T-helper 2 cell (primary cell): Measurements from ENCODE around the gene AIP.
A peak's percentile ranks its signal among the peaks of the same experiment; 100 is the strongest.
"Not testable (repeated sequence)": the region's sequence is repeated elsewhere in the genome, so short reads cannot be mapped to it uniquely, and the experiment has no call there.

Experiments
- DNase-seq, 5 experiments: peaks; one replicate each; pipeline versions ENCODE4 v3.0.0 to v3.0.0-alpha.2; 2012 to 2022

AIP gene

DNA sequence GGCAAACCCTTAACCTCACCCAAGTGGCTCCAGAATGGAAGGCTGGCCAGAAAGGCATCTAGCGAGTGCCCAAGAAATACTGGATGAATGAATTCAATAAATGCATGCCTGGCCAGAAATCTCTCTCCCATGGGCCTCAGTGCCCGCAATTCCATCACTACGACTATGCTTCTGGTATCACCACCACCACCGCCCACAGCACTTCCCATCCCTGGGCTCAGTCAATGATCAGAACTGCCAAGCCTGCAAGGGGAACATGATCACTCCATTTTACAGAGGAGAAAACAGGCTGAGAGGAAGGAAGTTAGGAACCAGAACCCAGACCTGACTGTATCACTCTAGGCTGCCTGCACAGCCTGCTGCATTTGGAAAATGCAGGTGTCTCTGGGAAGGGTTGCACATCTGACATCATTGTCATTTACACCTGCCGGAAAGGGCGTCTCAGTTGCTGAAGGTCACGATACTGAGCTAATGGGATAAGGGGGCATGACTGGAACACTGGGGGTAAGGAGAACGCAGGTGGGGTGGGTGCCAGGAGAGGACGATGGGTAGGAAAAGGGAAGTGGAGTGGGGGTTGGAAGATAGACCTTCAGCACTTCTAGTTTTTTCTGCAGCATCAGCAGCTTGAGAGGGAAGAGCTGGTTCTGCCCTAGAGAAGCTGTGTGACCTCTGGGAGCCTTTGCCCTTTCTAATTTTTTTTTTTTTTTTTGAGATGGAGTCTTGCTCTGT, 33.5 kb upstream of the AIP start:
- no peak for DNase-seq

DNA sequence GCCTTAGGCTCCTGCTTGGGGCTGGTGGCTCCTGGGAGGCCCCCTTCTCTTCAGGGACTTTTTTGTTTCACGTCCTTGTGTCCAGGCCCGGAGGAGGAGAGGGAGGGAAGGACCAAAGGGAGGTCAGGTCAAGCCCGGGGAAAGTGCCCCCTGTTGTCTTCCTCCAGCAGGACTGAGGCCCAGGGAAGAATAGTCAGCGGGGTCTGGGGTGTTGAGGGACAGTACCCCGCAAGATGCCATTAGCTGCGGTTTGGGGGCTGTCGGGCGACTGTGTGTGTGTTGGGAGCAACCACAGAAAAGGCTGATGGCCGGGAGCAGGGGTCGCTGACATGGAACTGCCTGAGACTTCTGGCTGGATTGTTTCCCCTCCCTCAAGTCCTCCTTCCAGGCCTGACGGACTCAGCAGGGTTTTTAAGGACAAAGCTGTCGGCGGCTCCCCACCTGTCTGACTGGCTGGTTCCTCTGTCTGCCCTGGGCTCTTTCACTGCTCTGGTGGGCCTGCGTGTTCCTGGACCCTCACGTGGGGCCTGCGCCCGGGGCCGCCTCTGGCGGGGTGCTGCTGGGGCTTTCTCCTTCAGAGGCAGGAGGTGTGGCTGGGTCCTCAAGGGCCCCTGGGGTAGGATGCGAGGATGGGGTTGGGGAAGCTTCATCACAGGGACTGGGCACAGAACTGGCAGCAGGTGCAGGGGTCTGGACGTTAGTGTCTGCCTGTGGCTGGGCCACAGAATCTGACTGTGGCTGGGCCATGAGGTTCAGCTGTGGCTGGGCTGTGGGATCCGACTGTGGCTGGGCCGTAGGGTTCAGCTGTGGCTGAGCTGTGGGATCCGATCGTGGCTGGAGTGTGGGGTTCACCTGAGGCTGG, 31.8 kb upstream of the AIP start:
- no peak for DNase-seq

GRCh38 chr11:67451658-67451976, 31.2 kb upstream of the AIP start:
- DNase-seq = no peak

DNA sequence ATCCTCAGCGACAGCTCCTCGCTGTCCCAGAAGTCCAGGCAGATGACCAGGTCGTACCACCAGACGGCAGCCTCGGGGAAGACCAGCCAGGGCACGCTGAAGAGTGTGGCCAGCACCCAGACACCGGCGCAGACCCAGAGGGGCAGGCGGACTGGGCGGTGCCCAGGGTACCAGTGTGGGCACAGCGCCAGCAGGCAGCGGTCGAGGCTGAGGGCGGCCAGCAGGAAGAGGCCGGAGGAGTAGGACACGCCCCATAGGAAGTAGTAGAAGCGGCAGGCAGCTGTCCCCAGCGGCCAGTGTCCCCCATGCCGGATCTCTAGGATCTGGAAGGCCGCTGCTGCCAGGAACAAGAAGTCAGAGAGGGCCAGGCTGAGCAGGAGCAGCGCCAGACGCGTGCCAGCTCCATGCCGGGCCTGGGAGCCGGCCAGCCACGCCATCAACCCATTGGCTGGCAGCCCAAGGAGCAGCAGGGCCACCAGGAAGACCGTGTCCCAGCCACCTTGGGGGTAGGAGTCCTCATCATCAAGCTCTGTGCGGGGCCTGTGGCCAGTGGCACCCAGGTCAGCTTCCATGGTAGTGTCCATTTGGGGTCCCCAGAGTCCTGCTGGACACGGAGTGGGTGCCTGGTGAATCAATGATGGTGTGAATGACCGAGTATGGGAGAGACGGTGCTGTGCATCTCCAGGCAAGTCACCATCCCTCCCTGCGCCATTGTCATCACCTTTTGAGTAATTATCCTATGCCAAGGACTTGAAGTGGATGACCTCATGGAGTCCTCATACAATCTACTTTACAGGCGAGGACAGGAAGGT, 30.5 kb upstream of the AIP start, which contains the start of gene GPR152:
TSS of gene GPR152 (minus strand) at position 589 of the 812 bp plus-strand sequence. CDS start at position 584, 5 bp downstream.
- DNase-seq = no peak

DNA sequence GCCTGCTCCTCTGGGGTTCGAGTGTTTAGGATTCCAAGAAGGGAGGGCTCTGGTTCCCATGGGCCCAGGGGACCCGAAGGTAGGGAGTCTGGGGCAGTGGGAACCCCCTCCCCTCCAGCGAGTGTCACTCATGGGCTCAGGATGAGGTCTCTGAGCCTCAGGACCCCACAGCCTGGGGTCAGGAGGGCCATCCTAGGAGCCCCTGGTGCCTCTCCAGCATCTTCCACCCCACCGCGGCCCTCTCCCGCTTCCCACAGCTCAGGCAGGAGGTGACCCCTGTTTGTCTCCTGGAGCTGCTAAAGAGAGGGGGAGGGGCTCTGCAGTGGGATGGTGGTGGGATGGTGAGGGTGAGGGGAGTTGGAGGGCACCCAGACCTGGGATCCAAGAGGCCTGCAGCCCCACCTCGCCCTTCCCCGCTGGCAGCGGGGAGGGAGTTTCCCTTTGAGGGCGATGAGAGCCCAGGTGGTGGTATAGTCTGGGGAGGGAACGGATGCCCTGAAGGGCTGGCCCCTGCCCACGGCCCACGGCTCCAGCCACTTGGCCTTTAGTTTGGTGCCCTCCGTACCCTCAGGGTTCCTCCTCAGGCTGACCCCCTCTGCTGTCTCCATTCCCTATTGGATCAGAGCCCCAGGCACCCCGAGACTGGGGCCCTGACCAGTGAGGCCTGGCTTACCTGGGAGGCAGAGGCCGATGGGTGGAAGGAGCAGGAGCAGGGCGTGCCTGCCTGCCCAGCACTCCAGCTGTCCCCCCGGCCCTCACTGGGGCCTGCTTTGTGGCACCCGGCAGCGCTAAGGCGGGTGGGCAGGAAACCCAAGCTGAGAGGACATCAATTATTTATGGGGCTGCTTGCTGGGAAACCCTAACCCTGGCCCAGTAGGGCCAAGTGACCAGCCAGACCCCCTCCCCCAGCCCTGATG, 28.8 kb upstream of the AIP start:
- no peak for DNase-seq

DNA sequence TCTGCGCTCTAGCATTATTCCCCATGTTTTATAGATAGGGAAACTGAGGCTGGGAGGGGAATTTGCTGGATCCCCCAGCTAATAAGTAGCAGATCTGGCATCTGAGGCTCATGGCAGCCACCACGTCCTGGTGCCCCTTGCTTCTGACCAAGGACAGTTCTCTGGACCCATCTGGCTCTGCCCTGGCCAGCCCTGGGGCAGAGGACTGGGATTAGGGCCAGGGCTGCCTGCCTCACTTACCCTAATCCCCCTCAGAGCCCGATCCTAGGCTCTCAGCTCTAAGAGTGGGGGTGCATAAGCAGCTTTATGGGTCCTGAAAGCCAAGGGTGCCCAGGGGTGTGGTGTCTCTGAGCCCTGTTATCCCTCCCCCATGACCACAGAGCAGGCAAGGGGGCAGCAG, 27.8 kb upstream of the AIP start, which contains the start of gene CABP4:
TSS of gene CABP4 (plus strand) at position 301 of the 400 bp plus-strand sequence. CDS start at position 371, 70 bp downstream.
- DNase-seq = no peak

DNA sequence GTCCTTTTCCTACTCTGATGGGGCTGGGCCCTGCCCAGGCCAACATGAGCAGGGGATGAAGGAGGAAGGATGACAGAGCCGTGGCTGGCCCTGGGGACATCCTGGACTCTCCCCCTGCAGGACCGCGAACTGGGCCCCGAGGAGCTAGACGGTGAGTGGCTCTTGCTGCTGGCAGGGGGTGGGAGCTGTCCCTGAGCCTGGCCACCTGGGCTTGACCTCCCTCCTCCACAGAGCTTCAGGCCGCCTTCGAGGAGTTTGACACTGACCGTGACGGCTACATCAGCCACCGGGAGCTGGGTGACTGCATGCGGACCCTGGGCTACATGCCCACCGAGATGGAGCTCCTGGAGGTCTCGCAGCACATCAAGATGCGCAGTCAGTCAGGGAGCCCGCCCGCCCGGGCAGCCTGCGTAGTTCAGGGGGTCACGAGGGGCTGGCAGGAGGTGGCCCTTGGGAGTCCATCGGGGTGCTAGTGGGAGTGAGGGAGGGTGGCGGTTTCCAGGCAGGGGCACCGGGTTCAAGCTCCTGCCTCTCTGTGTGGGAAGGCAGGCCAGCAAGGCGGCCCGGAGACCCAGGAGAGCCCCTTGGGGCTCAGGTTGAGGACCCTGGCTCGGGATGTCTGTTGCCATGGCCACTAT, 26.6 kb upstream of the AIP start:
- no peak for DNase-seq

DNA sequence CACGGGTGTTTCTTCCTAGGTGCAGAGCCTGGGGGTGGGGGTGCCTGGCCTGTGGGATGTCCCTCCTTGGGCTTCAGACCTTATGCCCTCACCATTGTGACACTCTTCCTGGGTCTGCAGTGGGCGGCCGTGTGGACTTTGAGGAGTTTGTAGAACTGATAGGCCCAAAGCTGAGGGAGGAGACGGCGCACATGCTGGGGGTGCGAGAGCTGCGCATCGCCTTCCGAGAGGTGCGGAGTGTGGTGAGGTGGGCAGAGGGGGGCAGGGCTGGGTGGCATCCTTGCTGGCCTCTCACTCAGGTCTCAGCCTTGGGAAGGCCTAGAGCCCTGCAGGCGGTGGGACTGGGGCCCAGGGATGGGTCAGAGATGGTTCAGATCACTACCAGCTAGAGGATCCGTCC, 25.4 kb upstream of the AIP start:
- DNase-seq = no peak

DNA sequence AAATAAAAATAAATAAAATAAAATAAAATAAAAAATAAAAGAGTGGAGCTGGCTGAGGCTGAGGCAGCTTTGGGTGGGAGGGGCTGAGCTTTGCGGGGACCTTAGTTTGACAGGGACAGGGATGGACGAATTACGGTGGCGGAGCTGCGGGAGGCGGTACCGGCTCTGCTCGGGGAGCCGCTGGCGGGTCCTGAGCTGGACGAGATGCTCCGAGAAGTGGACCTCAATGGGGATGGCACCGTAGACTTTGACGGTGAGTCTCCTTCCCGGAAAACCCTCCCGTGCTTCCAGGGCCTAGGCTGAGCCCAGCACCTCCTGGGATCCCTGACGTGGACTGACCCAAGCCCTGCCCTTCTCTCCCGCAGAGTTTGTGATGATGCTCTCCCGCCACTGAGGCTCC, 24.6 kb upstream of the AIP start:
- DNase-seq = no peak

DNA sequence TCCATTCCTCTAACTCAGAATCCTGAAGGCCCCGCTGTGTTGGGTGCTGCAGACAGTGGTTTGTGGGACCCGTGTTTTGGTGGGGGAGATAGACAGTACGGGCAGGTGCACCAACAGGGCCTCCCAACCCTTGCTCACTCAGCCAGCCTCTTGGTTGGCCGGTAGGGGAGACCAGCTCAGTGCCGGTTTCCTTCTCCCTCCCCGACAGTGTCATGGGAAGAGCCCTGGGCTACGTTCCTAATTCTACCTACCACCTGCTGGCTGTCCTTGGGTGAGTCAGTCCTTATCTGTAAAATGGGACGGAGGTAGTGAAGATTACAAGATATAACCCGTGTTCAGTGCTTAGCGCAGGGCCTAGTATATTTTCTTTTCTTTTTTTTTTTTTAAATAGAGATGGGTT, 19.6 kb upstream of the AIP start:
- no peak for DNase-seq

DNA sequence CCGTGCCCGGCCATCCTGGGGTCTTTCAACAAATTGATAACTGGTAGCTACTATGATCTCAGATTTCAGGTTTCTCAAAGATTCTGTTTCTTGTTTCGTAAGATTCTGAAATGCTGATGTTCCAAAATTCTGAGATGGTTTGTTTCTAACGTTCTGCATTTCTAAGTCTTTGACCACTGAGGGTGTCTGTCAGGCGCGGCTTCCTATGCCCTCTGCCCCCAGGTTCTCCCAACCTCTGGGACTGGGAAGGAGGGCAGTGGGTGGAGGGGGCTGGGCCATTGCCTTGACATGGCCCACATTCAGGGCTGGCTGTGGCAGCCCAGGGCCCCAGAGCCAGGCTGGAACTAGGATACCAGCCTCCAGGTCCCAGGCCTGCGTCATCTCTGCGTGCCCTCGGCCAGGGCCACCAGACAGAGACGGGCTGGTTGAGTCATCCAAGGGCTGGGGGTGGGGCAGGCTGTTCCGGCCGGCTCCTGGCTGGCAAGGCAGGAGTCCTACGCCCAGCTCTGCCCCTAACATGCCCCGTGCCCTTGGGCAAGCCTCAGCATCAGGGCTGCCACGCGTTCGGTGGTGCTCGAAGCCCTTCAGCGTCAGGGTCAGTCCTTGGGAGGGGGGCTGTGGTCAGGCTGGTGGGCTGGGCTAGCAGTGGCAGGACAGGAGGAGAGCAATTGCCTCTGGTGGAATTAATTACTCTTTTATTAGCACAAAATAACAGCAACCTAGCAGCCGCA, 19.0 kb upstream of the AIP start:
- no peak for DNase-seq

GRCh38 chr11:67464411-67465188, 18.2 kb upstream of the AIP start:
- DNase-seq = peak; percentile 84 to 96 (median 90)

DNA sequence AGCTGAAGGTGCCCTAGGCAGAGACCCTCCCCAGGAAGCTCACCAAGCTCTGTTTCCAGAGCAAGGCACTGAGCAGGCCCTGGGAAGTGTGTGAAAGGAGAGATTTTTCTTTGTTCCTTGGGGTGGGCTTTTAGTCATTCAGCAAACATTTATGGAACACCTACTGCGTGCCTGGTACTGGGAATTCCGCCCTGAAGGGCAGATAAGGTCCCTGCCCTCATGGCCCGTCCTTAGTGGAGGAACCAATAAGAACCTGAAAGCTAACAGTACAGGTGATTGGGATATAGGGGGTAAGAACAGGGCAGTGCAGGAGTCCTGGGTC, 17.7 kb upstream of the AIP start:
- no peak for DNase-seq

- not testable (repeated sequence) for DNase-seq
Observed at GRCh38 chr11:67465530-67465929, 17.3 kb upstream of the AIP start.

- DNase-seq = no peak
Observed at GRCh38 chr11:67466367-67466766, 16.5 kb upstream of the AIP start.

DNA sequence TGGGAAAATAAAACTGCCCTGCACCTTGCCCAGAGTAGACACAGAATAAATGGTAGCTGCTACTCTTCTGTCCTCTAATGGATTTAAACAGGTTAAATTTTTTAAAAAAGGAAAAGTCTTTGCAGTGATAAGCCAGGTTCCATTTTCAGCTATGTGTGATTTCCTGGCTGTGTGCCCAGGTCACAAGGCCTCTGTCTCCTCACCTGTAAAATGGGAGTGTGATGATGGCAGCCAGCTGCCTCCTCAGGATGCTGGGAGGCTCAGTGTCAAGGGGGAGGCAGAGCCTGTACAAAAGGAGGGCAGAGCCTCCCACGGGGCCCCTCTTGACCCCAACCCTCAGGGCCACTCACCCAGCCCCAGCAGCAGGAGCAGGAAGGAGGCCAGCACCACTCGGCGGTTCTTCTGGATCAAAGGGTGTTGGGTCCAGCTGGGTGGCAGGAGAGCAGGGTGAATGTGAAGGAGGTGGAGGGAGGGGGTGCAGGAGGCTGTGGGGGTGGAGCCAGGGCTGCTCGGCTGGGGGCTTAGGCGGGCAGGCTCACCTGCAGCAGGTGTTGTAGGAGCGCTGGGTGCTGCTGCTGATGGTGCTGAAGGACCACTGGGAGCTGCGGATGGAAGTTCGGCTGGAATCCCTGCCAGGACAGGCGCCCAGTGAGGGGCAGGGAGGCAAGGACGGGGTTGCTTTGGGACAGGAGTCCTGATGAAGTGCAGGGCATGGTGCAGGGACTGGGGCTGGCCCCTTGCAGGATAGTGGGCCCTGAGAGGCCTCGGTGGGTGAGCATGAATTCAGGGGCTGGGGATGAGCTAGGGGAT, 15.7 kb upstream of the AIP start:
- no peak for DNase-seq

DNA sequence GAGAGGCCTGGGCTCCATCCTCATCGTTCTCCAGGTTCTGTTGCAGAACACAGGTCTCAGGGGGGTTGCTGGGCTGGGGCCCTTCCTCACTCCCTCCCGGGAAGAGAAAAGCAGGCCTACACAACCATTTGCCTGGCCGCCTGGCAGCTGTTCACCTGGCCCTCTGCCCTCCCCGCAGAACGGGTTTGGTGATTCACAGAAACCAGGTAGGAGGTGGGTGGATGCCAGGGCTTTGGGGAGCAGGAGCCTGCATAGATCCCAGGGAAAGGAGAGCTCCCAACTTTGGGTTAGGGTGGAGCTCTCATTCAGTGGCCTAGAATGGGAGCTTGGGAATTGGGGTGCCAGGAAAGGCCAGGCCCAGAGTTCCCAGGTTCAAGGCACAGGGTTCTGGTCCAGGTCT, 14.8 kb upstream of the AIP start:
- no peak for DNase-seq

GRCh38 chr11:67468456-67468758, 14.4 kb upstream of the AIP start:
- no peak for DNase-seq

DNA sequence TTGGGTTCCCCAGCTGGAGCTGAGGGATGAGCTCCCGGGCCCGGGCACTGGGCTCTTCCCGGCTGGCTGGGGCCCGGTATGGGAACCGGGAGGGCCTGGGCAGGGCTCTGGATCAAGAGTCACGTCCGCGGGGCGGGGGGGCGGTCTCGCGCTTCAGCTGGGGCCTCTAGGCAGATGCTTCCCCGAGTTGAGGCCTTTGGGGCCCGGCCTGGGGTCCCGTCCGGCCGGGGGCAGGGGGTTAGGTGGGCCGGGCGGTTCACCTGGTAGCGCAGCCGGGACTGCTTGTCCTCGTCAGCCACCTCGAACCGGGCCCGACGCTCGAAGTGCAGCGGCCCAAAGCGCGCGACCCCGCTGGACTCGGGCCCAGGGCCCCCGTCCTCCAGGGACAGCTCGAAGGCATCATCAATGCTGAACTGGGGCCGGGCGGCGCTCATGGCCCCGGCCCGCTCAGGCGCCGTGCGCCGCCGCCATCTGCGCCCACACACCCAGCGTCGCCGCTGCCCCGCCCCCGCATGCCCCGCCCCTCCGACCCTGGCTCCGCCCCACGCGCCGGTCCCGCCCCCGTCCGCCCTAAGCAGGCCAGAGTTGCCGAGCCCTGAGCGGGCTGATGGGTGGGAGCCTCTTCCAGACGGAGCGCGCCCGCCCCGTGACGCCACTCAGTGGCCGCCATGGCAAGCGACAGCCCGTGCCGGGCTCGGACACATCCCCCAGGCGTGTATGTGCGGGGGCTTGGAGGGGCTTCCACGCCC, 13.9 kb upstream of the AIP start, which contains the start of gene TMEM134:
TSS of gene TMEM134 (minus strand) at position 493 of the 749 bp plus-strand sequence. CDS start at position 434, 59 bp downstream.
- DNase-seq = peak; percentile 82 to 94 (median 86)
